Articular chondrocyte of knee joint (primary cell): ENCODE data around the gene ARL14EP. TPM values are rescaled to one million over a fixed set of nuclear protein-coding genes. Genes with fewer than 3 reads are reported as not detected.

Source experiments
- total RNA-seq: library from RNA; depleted of rRNA; stranded (reverse); fragments of >200 nt; gene quantifications from 2 replicates; pipeline ENCODE4 v1.2.3, GENCODE V29; 2012

ARL14EP gene
- total RNA-seq = 51.6 and 74.0 TPM in 2 replicates

GRCh38 chr11:30322826-30323710 is at the start of gene ARL14EP:
Gene ARL14EP (plus strand): TSS chr11:30323104. CDS start chr11:30330949, 7,845 bp downstream.

Other genes with a start within 250 kb of the ARL14EP start
- not detected in 2 replicates for gene FSHB, start 92.1 kb upstream of the ARL14EP start, total RNA-seq